HG03439 (cell line): ENCODE results near the gene USP40.
"Not testable (repeated sequence)": the region's sequence is repeated elsewhere in the genome, so short reads cannot be mapped to it uniquely, and the experiment has no call there.

Experiments
- ATAC-seq: cut with Tn5 transposase; IDR thresholded peaks from one replicate; pipeline ENCODE4 v1.9.1; 2021; ENCODE audit warnings: mild to moderate bottlenecking, moderate library complexity; ENCODE audit not compliant: unreplicated experiment

The USP40 gene, protein sequence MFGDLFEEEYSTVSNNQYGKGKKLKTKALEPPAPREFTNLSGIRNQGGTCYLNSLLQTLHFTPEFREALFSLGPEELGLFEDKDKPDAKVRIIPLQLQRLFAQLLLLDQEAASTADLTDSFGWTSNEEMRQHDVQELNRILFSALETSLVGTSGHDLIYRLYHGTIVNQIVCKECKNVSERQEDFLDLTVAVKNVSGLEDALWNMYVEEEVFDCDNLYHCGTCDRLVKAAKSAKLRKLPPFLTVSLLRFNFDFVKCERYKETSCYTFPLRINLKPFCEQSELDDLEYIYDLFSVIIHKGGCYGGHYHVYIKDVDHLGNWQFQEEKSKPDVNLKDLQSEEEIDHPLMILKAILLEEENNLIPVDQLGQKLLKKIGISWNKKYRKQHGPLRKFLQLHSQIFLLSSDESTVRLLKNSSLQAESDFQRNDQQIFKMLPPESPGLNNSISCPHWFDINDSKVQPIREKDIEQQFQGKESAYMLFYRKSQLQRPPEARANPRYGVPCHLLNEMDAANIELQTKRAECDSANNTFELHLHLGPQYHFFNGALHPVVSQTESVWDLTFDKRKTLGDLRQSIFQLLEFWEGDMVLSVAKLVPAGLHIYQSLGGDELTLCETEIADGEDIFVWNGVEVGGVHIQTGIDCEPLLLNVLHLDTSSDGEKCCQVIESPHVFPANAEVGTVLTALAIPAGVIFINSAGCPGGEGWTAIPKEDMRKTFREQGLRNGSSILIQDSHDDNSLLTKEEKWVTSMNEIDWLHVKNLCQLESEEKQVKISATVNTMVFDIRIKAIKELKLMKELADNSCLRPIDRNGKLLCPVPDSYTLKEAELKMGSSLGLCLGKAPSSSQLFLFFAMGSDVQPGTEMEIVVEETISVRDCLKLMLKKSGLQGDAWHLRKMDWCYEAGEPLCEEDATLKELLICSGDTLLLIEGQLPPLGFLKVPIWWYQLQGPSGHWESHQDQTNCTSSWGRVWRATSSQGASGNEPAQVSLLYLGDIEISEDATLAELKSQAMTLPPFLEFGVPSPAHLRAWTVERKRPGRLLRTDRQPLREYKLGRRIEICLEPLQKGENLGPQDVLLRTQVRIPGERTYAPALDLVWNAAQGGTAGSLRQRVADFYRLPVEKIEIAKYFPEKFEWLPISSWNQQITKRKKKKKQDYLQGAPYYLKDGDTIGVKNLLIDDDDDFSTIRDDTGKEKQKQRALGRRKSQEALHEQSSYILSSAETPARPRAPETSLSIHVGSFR

DNA sequence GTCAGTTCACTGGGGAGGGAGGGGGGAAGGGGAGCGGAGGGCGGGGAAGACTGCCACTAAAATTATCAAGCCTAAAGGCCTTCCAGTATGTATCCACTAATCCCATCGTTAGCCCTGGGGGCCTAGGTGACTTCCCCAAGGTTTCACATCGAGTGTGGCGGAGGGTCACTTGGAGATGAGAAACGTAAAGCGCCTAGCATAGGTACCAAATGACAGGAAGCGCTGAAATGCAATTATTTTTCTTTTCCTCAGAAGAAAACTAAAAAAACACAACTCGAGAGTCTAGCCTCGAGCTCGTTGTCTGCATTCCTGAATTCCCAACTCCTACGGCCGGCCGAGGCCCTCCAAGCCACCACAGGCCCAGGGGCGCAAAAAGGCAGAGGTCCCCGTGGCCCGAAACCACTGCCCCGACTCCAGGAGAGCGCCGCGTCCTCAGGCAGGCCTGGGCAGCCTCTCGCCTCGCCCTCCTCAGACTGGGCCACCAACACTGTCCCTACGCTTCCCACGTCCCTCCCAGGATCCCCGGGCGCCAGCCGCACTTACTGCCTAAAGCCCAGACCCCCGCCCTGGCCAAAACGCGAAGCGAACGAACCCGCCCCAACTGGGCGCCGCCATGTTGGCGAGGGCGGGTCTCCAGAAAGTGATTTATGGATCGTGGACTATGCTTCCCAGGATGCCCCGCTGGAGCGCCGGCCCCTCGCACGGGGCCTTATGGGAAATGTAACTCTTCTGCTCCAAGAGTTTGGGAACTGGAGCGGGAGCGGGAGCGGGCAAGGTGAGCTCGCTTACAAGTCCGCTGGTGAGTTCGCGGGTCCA, at the start of gene USP40:
TSS of gene USP40 (minus strand) at position 642 of the 816 bp plus-strand sequence. CDS start 1,228 bp downstream, outside the sequence.
- peak; percentile 61 for ATAC-seq

- ATAC-seq = no peak
Measured at GRCh38 chr2:233611284-233611683, 44.7 kb upstream of the USP40 start.

GRCh38 chr2:233605680-233606079, 39.1 kb upstream of the USP40 start:
- no peak for ATAC-seq

DNA sequence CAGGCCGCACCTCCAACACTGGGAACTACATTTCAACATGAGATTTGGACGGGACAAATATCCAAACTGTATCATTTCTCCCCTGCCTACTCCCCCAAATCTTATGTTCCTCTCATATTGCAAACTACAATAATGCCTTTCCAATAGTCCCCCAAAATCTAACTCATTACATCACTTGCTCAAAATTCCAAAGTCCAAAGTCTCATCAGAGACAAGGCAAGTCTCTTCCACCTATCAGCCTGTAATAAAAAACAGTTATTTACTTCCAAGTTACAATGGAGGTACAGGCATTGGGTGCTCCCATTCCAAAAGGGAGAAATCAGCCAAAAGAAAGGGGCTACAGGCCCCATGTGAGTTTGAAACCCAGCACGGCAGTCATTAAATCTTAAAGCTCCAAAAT, 38.2 kb upstream of the USP40 start:
- no peak for ATAC-seq

DNA sequence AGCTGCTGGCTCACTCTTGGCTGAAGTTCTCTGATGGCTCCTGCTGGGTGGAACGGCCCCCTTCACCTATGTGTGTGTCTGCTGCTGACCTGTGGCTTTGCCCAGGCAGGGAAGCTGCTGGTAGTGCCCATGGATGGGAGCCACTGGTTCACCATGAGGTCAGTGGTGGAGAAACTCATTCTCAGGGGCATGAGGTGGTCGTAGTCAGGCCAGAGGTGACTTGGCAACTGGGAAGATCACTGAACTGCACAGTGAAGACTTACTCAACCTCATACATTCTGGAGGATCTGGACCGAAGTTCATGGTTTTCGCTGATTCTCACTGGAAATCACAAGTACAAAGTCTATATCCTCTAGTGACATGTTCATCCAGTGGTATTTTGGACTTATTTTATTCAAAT, 36.9 kb upstream of the USP40 start:
- no peak for ATAC-seq

DNA sequence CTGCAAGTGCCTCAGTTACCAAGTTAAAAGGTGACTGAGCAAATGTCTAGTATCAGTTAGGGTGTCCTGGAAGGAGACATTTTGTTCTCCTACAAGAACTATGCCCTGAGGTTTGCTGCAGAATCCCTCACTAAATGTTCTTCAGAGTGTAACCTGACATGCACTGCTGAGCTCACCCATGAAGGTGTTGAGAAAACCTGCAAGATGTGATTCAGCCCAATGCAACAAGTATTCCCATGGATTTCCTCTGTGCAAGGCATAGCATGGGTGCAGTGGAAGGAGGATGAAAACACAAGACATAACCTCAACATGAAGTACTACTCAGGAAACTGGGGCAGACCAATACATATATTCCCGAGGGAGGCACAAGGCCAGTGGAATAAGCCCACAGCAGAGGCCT, 35.5 kb upstream of the USP40 start:
- ATAC-seq = no peak

- ATAC-seq = no peak
Measured at GRCh38 chr2:233600386-233600785, 33.8 kb upstream of the USP40 start.

- ATAC-seq = no peak
Measured at GRCh38 chr2:233598952-233599351, 32.4 kb upstream of the USP40 start.

GRCh38 chr2:233597522-233597921, 30.9 kb upstream of the USP40 start:
- no peak for ATAC-seq

- ATAC-seq = no peak
Measured at GRCh38 chr2:233593201-233593600, 26.6 kb upstream of the USP40 start.

GRCh38 chr2:233592706-233593105, 26.1 kb upstream of the USP40 start:
- ATAC-seq = not testable (repeated sequence)

GRCh38 chr2:233588400-233588799, 21.8 kb upstream of the USP40 start:
- ATAC-seq = no peak

GRCh38 chr2:233584210-233584609, 17.6 kb upstream of the USP40 start:
- no peak for ATAC-seq

DNA sequence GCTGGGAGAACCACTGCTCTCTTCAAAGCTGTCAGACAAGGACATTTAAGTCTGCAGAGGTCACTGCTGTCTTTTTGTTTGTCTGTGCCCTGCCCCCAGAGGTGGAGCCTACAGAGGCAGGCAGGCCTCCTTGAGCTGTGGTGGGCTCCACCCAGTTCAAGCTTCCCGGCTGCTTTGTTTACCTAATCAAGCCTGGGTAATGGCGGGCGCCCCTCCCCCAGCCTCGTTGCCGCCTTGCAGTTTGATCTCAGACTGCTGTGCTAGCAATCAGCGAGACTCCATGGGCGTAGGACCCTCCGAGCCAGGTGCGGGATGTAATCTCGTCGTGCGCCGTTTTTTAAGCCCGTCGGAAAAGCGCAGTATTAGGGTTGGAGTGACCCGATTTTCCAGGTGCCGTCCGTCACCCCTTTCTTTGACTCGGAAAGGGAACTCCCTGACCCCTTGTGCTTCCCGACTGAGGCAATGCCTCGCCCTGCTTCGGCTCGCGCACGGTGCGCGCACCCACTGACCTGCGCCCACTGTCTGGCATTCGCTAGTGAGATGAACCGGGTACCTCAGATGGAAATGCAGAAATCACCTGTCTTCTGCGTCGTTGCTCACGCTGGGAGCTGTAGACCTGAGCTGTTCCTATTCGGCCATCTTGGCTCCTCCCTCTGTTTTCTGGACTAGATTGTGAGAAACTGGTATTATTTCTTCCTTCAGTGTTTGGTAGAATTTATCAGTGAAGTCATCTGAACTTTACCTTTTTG, 16.8 kb upstream of the USP40 start:
- not testable (repeated sequence) for ATAC-seq

GRCh38 chr2:233577341-233577740, 10.8 kb upstream of the USP40 start:
- ATAC-seq = not testable (repeated sequence)

- no peak for ATAC-seq
Measured at GRCh38 chr2:233572468-233572867, 5.9 kb upstream of the USP40 start.

DNA sequence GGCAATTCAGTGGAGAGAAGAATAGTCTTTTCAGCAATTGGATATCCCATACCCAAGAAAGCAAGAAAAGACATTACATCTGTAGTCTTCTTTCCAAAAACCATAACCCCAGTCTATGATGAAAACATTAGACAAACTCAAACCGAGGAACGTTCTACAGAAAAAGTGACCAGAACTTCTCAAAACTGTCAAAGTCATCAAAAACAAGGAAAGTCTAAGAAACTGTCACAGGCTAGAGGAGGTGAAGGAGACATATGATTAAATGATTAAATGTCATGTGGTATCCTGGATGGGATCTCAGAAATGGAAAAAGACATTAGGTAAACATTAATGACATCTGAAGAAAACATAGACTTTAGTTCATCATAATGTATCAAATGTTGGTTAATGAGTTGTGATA, 4.9 kb upstream of the USP40 start:
- no peak for ATAC-seq

- no peak for ATAC-seq
Measured at GRCh38 chr2:233571001-233571400, 4.4 kb upstream of the USP40 start.

DNA sequence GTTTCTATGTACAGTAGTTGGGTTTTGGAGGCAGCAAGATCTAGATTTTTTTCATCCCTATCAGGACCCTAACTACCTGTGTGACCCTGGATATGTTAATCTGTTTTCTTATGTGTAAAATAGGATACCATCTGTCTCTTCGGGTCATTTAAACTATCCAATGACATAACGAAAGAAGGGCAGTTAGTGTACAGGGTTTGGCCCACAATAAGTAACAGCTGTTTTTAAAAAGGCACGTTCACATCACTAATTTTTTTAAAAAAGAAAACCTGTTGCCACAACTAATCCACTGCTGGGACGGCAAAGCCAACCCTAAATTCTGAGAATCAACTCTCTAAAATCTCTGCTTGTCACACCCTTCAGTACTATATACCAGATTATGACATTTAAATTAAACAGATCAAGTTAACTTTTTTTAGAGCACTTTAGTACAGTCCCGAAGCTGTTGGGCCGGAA, 869 bp downstream of the USP40 start:
- ATAC-seq = peak; percentile 55
